ENCODE results near the gene OR6C65.
"Not testable (repeated sequence)": the region's sequence is repeated elsewhere in the genome, so short reads cannot be mapped to it uniquely, and the experiment has no call there.

OR6C65 gene

DNA sequence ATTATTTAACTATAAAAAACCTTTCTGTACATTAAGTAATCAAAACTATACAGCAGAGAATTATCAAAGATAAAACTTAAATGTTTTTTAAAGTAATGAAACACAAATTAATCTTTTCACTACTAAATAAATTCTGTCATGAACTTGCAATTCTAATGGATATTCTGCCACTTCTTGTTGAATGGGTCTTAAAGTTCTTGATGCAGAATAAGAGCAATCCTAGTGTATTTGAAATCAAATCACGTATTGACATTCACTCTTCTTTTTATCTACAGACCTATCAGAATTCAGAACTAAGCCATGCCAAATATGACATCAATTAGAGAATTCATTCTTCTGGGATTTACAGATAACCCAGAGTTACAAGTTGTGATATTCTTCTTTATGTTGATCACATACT is at the start of gene OR6C65:
Gene OR6C65 (plus strand): TSS at position 301 of the 400 bp plus-strand sequence. CDS start 0 bp downstream, at position 301.
- no peak for DNase-seq

GRCh38 chr12:55355338-55355737 is 45.0 kb upstream of the OR6C65 start:
- not testable (repeated sequence) for DNase-seq

GRCh38 chr12:55362675-55363074 is 37.7 kb upstream of the OR6C65 start, which contains the start of gene OR6C75:
TSS of gene OR6C75 (plus strand) at chr12:55362975. CDS start at chr12:55365111, 2,136 bp downstream.
- DNase-seq = no peak

DNA sequence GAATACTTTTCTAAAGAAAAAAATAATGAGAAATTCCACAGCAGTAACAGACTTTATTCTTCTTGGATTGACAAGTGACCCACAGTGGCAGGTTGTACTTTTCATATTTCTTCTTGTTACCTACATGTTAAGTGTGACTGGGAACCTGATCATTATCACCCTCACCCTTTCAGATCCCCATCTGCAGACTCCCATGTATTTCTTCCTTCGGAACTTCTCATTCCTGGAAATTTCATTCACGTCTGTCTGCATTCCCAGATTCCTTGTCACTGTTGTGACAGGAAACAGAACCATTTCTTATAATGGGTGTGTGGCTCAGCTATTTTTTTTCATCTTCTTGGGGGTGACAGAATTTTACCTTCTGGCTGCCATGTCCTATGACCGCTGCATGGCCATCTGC is 35.2 kb upstream of the OR6C65 start:
- DNase-seq = no peak

DNA sequence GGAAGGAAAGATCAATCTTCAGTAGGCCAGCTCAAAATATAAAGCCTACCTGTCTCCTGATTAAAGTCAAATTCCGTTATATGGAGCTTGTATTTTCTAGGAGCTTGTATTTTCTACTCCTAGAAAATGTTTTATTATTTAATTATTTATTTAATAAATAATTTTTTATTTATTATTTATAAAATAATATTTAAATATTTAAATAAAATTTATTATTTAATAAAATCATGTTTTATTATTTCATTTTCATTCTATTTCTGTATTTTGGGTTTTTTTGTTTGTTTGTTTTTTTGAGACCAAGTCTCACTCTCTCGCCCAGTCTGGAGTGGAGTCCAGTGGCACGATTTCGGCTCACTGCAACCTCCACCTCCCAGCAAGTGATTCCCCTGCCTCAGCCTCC is 27.8 kb upstream of the OR6C65 start:
- no peak for DNase-seq

DNA sequence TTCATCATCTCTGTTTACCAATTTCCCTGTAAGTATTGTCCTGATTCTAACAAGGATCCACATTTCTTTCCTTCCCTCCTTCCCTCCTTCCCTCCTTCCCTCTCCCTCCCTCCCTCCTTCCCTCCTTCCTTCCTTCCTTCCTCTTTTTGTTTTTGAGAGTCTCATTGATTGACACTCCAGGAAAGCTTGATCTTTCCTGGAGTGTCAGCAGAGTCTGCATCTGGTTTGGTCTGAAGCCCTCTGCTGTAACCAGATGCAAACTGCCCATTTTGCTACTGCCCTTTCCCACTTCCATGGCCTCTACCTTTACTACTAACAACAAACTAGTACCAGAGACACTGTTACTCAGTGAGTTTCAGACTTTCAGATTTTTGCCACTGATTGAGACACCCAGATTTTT is 14.4 kb upstream of the OR6C65 start:
- DNase-seq = no peak

GRCh38 chr12:55392032-55392795 is 8.1 kb upstream of the OR6C65 start:
- no peak for DNase-seq

DNA sequence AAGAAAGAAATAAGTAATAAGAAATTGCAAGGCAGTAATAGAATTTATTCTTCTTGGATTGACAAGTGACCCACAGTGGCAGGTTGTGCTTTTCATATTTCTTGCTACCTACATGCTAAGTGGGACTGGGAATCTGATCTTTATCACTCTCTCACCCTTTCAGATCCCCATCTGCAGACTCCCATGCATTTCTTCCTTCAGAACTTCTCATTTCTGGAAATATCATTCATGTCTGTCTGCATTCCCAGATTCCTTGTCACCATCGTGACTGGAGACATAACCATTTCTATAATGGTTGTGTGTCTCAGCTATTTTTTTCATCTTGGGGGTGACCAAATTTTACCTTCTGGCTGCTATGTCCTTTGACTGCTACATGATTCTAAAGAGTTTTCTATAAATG is 4.0 kb upstream of the OR6C65 start:
- DNase-seq = no peak

DNA sequence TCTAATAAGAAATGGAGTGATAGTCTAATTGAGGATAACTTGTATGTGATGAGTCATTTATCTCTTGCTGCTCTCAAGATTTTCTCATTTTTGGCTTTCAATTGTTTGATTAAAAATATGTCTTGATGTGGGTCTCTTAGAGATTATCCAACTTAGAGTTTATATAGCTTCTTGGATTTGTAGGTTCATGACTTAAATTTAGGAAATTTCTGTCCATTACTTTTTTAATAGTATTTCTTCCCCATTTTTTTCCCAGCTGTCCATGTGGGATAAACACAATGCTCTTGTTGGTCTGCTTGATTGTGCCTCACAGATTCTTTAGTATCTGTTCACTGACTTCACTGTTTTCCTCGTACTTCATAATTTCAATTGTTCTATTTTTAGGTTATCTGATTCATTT is 7.5 kb downstream of the OR6C65 start:
- DNase-seq = no peak

DNA sequence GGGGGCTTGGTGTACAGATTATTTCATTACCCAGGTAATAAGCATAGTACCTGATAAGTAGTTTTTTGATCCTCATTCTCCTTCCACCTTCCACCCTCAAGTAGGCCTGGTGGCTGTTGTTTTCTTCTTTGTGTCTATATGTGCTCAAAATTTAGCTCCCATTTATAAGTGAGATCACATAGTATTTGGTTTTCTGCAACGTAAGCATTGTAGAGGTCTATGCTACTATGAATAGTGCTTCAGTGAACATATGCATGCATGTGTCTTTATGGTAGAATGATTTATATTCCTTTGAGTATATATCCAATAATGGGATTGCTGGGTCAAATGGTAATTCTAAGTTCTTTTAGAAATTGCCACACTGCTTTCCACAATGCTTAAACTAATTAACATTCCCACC is 8.8 kb downstream of the OR6C65 start:
- DNase-seq = not testable (repeated sequence)

GRCh38 chr12:55412138-55412537 is 11.8 kb downstream of the OR6C65 start:
- DNase-seq = not testable (repeated sequence)

DNA sequence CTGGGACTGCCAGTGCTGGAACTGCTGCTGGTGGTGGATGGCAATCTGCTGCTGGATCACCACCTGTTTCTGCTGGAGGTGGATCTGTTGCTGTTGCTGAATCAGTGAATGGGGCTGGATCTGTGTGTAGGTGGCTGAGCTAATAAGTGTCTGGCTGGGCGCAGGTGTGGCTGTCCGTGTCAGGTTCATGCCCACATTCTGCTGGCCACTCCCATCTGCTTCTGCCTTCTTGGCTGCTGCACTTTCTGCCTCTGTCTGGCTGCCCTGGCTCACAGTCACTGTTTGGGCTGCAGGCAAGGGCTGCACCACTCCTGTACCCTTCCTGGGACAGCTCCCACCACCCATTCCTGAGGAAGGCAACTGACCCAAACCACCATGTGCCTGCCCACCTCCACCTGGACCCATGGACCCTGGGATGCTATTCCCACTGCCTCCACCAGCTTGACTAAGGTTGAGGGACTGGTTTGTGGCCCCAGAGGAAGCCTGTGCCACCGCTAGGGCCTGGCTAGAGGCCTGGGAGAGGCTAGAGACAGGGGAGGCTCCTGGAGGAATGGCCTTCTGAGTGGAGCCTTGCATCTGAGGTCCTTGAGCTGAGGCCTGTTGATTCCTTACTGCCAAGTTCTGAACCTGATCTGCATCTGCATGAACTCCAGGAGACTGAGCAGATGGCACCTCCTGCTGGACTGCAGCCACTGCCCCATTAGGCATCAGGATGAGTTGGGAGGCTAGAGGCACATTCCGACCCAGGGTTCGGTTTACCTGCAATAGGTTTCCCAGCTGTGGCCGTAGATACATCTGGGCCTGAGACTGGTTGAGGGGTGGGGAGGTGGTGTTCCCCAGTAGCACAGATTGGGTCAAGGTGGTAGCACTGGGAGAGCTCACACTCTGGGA is 13.4 kb downstream of the OR6C65 start:
- not testable (repeated sequence) for DNase-seq

- not testable (repeated sequence) for DNase-seq
Observed at GRCh38 chr12:55414396-55414823, 14.1 kb downstream of the OR6C65 start.

GRCh38 chr12:55414889-55415288 is 14.6 kb downstream of the OR6C65 start:
- not testable (repeated sequence) for DNase-seq

- no peak for DNase-seq
Observed at GRCh38 chr12:55416961-55417360, 16.6 kb downstream of the OR6C65 start.

DNA sequence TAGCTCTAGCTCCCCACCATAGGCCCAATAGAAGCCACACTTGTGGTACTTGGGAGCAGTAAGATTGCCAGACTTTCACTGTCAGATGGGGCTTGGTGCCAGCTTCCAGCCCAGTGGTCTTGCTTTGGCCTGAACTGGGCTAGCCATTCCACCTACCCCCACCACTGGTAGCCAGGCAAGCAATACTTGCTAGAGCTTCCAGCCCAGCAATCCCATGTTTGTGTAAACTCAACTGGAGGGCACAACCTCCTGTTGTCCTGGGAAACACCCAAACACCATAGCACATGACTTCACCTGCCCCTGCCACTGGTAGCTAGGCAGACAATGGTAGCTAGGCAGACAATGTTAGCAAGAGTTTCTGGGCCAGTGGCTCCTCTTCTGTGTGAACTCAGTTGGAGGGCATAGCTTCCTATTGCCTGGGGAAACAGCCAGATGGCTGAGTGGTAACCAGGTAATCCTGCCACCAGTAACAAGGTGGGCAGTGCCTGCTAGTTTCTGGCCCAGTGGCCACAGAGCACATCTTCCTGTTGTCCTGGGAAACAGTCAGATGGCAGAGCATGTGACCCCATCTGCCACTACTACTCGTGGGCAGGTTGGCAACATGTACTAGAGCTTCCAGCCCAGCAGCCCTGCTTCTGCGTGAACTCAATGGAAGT is 20.1 kb downstream of the OR6C65 start:
- DNase-seq = no peak

- no peak for DNase-seq
Observed at GRCh38 chr12:55425954-55426353, 25.6 kb downstream of the OR6C65 start, which contains the start of gene OR6C76. TSS of gene OR6C76 (plus strand) at chr12:55426254. CDS start at chr12:55426254, 0 bp downstream.

GRCh38 chr12:55428331-55429243 is 28.3 kb downstream of the OR6C65 start:
- DNase-seq = peak; percentile 27

GRCh38 chr12:55441233-55441632 is 40.9 kb downstream of the OR6C65 start:
- DNase-seq = not testable (repeated sequence)

- DNase-seq = no peak
Observed at GRCh38 chr12:55443776-55444175, 43.4 kb downstream of the OR6C65 start, which contains the start of gene OR6C2. TSS of gene OR6C2 (plus strand) at chr12:55444076. CDS start at chr12:55452214, 8,138 bp downstream.

GRCh38 chr12:55445357-55445756 is 45.0 kb downstream of the OR6C65 start:
- no peak for DNase-seq

DNA sequence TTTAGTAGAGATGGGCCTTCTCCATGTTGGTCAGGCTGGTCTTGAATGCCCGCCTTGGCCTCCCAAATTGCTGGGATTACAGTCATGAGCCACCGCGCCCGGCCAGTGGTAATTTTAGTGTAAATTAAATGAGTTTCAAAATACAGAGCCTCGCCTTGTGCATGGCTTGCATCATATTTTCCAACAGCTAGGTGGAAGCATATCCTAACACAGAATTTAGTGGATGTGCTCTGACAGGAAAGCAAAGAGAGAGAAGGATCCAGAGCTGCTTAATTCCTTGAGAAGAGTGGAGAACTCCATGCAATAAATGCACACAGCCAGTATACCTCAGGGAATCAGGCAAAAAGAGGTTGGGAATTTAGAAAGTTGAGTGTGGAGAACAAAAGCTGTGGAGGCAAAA is 46.0 kb downstream of the OR6C65 start:
- DNase-seq = no peak
